ENCODE measurements around the gene NPW.

GRCh38 chr16:1981398-1981836 lies 38.2 kb upstream of the NPW start, which contains the start of gene NOXO1:
- TF ChIP-seq, protein P1, sequence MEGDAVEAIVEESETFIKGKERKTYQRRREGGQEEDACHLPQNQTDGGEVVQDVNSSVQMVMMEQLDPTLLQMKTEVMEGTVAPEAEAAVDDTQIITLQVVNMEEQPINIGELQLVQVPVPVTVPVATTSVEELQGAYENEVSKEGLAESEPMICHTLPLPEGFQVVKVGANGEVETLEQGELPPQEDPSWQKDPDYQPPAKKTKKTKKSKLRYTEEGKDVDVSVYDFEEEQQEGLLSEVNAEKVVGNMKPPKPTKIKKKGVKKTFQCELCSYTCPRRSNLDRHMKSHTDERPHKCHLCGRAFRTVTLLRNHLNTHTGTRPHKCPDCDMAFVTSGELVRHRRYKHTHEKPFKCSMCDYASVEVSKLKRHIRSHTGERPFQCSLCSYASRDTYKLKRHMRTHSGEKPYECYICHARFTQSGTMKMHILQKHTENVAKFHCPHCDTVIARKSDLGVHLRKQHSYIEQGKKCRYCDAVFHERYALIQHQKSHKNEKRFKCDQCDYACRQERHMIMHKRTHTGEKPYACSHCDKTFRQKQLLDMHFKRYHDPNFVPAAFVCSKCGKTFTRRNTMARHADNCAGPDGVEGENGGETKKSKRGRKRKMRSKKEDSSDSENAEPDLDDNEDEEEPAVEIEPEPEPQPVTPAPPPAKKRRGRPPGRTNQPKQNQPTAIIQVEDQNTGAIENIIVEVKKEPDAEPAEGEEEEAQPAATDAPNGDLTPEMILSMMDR (IDR thresholded peaks at IDR 0.05): no peak
- no peak for TF ChIP-seq POLR2A (IDR thresholded peaks at IDR 0.05)

All from adrenal gland (tissue), 5 donors.